ENCODE results near the gene ABCG1. TPM values are rescaled to one million over a fixed set of nuclear protein-coding genes. Genes with fewer than 3 reads are reported as not detected.
A peak's percentile ranks its signal among the peaks of the same experiment; 100 is the strongest.

ABCG1 gene
- total and polyA plus RNA-seq, 2 of the 4 experiments (the other 2 are of a cell fraction): 0.19 to 0.36 TPM

DNA sequence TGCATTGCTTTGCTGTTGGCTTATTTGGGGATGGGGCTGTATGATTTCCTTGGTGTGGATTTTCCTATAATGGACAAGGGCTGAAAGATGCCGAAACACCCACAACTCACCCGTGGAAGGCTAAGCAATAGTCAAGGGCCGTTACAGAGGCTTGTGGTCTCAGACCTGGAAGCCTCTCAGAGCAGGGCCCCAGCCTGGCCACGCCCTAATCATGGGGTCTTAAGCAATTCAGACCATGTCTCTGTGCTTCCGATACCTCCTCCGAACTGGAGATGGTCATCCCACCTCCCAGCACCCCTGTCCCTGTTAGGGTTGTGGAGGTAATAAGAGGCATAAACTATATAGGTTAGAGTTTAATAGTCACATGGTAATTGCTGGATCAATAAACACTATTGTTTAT, 3.4 kb downstream of the ABCG1 start:
- Histone ChIP-seq H2BK5ac (ENCODE audit: low read depth, low read length, poor library complexity, severe bottlenecking) (peak overlapping the region; percentile 3), H4K91ac (ENCODE audit: insufficient read depth, low read depth, low read length) (peak overlapping the region; percentile 61; the same call in 1 of the 2 replicates), H3K9me3 (ENCODE audit: control insufficient read depth, insufficient read depth, low read length) (no peaks in the 10 kb centered on the region), H3K9ac (ENCODE audit: low read depth, low read length) (0 out of 2 replicates have a peak overlapping the region, but pooled peaks have one; percentile 29), H2AK5ac (ENCODE audit: low read depth, low read length) (peak overlapping the region; percentile 97), H3K79me1 (ENCODE audit: low read depth in 1 of 2, low read length in 2 of 2) (peaks cover 0 to 4% of the 10 kb centered on the region in 2 experiments; a peak in 2 of 4 replicates), H3K4ac (ENCODE audit: low read depth, low read length) (peak overlapping the region; percentile 83), H3K23ac (ENCODE audit: low read depth, low read length) (no peak overlapping the region), H3K14ac (replicated peaks; ENCODE audit: low read depth, low read length) (peak overlapping the region; percentile 94), H3K4me1 (ENCODE audit: control insufficient read depth, insufficient read depth, low read length) (peaks cover 11% of the 10 kb centered on the region), H4K20me1 (ENCODE audit: insufficient read depth, low read length) (no peaks in the 10 kb centered on the region), H2BK15ac (ENCODE audit: low read depth, low read length) (peak overlapping the region; percentile 27; the same call in 2 of the 3 replicates), H3K4me3 (ENCODE audit: insufficient read depth, low read depth, low read length) (no peak overlapping the region), H3K9me1 (ENCODE audit: insufficient read depth, low read length) (peaks cover 13% of the 10 kb centered on the region), H2BK120ac (ENCODE audit: low read depth, low read length) (peak overlapping the region; percentile 91), H2BK20ac (ENCODE audit: low read depth, low read length) (peak overlapping the region; percentile 61; the same call in 1 of the 2 replicates), H3K27ac (ENCODE audit: insufficient read depth, low read length) (peak overlapping the region; percentile 86), H3K36me3 (ENCODE audit: control insufficient read depth, insufficient read depth, low read length) (peaks cover 3% of the 10 kb centered on the region; the same call in 1 of the 2 replicates), H4K5ac (ENCODE audit: low read depth, low read length) (peak overlapping the region; percentile 65), H3K27me3 (ENCODE audit: control insufficient read depth, insufficient read depth, low read length) (0 out of 2 replicates have a peak, but pooled peaks cover 7% of the 10 kb centered on the region), H3K18ac (ENCODE audit: low read depth, low read length) (peak overlapping the region; percentile 70), H4K8ac (ENCODE audit: low read depth in 2 of 2, low read length in 2 of 2) (peak overlapping the region; percentile 11 to 81), H3K56ac (ENCODE audit: extremely low read depth, insufficient read depth, low read length) (no peak overlapping the region), H2AK9ac (replicated peaks; ENCODE audit: low read depth, low read length, poor library complexity) (peak overlapping the region; percentile 17), H2AFZ (replicated peaks; ENCODE audit: low read length, poor library complexity) (no peak overlapping the region), H3K4me2 (ENCODE audit: low read depth, low read length) (peak overlapping the region; percentile 73)
- ATAC-seq (ENCODE audit: low read depth) (no peak), DNase-seq (no peak)
- dilution Hi-C loops (cut with HindIII; ENCODE audit: low sequenced_read_pairs, unreplicated experiment) (no loop called here), intact Hi-C loops (cut with micrococcal nuclease) (no loop called here), in situ Hi-C loops (cut with MboI; ENCODE audit: low sequenced_read_pairs) (no loop called here)
- BruUV-seq (replicated peaks): no TSS peak
- ChIA-PET CTCF (no interaction called here), POLR2A (ENCODE audit: unreplicated experiment) (no interaction called here)
- no CpG with 5 or more reads among the region's 6 CpGs for WGBS, 2 experiments (ENCODE audit: extremely low coverage in 2 of 2, insufficient read length in 1 of 2)
- TF ChIP-seq RAD21 (IDR thresholded peaks at IDR 0.05; ENCODE audit: low read length): no peak
- no peak for TF ChIP-seq ELK1 (IDR thresholded peaks at IDR 0.05; ENCODE audit: borderline replicate concordance, low read depth, low read length)
- no peak for TF ChIP-seq POLR2A (IDR thresholded peaks at IDR 0.05; ENCODE audit: low read depth, low read length)
- no peak for TF ChIP-seq MAFK (IDR thresholded peaks at IDR 0.05; ENCODE audit: low read depth, low read length)
- TF ChIP-seq MXI1 (IDR thresholded peaks at IDR 0.05; ENCODE audit: borderline replicate concordance, low read depth, low read length): no peak
- no peak for TF ChIP-seq NFE2L2 (IDR thresholded peaks at IDR 0.05; ENCODE audit: low read depth, low read length)
- no peak for TF ChIP-seq SMC3 (IDR thresholded peaks at IDR 0.05; ENCODE audit: low read depth, low read length)
- no peak for TF ChIP-seq RFX5 (IDR thresholded peaks at IDR 0.05; ENCODE audit: low read depth, low read length)
- no peak for TF ChIP-seq CHD1 (IDR thresholded peaks at IDR 0.05; ENCODE audit: low read depth, low read length)
- no peak for TF ChIP-seq MAZ (IDR thresholded peaks at IDR 0.05; ENCODE audit: borderline replicate concordance, low read depth, low read length)
- no peak for TF ChIP-seq BHLHE40 (IDR thresholded peaks at IDR 0.05; ENCODE audit: low read depth, low read length)
